Stimulated activated CD4-positive, alpha-beta T cell treated with anti-CD3 and anti-CD28 coated beads, Interleukin-15, amount 100 ng/mL, for 24 hours (primary cell): ENCODE results near the gene RNMT.
A peak's percentile ranks its signal among the peaks of the same experiment; 100 is the strongest.
"Not testable (repeated sequence)": the region's sequence is repeated elsewhere in the genome, so short reads cannot be mapped to it uniquely, and the experiment has no call there.

Experiments used
- DNase-seq: peaks from one replicate; pipeline ENCODE4 v3.0.0-alpha.2; 2020

RNMT gene

DNA sequence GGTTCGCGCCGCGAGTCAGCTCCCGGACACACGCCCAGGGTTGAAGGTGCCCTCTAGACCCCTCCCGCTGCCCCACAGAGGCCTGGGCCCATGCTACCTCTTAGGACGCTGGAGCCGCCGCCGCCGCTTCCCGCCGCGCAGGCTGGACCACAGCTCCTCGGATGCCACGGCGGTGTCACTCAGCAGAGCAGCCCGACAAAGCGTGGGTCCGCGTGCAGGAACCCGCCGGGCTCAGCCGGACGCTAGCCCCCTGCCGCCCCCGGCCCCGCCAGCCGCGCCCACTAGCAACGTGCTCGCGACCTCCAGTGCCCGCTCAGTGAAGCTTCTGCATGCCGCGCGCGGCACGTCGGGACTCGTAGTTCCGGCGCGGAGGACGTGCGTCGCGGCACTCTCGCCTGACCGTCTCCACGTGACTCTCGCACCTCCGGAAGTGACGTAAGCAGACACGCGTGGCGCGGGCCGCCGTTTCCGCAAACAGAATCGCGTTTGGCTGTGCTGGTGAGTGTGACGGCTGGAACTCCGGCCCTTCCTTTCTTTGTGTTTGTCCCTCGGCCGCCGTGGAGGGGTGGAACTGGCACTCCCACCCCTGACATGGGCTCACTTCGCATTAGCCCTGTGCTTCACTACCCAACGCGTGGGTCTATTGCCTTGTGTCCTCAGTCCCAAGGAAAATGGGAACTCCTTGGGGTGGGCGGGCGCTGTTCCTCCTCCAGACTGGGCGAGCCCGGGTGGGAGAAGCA, at the start of gene RNMT, which contains the start of gene FAM210A:
TSS of gene RNMT (plus strand) at position 442 of the 740 bp plus-strand sequence. CDS start 4,845 bp downstream, outside the sequence.
TSS of gene FAM210A (minus strand) at position 327 of the 740 bp plus-strand sequence. CDS start 44,481 bp downstream, outside the sequence.
- DNase-seq, result peak; percentile 96

DNA sequence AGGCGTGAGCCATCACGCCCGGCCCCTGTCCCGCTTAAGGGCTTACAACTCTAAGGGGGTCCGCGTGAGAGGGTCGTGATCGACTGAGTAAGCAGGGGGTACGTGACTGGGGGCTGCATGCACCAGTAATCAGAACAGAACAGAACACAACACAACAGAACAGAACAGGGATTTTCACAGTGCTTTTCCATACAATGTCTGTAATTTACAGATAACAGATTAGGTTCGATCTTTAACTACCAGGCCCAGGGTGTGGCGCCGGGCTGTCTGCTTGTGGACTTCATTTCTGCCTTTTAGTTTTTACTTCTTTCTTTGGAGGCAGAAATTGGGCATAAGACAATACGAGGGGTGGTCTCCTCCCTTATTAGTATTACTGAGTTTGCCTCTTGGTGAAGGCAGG, 49.1 kb upstream of the RNMT start:
- not testable (repeated sequence) for DNase-seq

DNA sequence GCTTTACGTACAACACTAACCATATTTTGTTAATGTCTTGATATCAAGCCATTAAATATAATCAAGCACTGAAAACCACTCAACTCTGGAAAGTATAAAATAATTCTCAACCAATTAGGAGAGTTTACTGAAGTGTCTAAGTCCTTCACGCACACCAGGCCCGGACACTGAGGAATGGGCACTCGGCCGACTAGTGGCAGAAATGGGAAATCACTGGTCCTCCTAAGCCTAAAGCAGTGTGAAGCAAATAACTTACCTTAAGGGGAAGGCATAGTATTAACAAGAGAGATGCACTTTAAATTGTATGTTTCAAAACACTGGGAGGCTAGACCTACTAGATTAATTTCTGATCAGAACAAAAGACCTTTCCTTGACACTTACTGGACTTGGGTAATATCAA, 45.9 kb upstream of the RNMT start:
- DNase-seq, result peak; percentile 16

DNA sequence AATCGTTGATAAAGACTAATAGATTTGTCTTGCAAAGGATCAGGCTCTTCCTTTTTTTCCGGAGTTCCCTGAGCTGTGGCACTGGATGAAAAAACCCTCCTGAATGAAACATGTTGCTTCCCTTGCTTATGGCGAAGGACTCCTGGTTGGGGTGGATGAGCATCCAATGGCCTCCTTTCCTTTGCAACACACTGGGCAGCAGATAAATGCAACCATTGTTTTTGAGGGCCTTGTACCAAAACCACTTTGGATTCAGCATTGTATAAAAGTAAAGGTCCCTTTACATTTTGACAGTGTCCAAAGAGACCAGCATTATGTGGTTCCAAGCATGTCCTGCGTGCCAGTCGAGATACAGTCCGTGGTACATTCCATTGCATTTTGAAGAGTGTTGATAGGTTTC, 44.8 kb upstream of the RNMT start:
- no peak for DNase-seq

DNA sequence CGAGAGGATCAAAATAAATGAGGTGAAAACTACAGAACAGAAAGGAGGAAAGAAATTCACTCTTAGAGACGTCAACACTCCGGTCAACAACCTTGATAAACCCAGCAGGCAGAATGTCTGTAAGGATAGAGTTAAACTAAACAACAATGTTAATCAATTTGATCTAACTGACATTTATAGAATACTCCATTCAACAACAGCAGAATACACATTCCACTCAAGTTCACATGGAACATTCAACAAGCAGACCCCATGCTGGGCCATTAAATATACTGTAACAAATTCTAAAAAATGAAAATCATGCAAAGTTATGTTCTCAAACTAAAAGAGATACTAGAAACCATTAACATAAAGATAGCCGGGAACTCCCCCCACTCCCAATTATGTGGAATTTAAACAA, 41.9 kb upstream of the RNMT start:
- no peak for DNase-seq

DNA sequence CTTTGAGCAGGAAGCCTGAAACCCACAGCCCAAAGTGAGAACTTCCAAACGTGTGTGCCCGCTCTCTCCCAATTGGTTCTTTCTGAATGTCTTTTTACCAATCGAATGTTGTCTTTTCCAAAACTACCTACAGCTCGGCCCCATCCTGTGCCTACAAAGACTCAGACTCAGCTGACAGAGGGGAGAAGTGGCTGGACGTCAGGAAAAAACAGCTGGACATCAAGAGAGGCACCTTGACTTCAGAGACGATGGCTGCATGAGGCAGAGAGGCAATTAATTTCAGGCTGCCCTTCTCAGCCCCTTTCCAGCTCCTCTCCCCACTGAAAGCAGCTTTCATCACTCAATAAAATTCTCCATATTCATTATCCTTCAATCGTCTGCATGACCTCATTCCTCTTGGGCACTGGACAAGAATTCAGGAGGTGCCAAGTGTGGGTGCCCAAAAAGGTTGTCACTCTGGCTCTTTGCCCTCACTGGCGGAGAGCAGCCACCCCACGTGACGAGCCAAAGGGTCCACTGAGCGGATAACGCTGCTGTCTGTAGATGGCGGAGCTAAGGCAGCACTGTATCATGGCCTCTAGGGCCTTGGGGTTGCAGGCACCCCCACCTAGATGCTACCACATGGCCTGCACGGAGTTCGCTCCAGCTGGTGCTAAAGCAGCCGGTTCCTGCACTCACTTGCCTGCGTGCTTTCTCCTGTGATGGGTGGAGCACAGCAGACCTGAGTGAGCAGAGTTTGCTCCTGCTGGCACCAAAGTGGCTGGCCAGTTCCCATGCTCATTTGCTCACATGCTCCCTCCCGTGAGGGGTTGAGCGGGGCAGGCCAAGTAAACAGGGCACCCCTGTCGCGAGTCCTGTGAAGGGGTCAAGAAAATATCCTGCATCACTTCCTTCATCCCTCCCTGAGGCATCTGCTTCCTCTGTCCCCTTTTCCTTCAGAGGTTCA, 38.0 kb upstream of the RNMT start:
- no peak for DNase-seq

DNA sequence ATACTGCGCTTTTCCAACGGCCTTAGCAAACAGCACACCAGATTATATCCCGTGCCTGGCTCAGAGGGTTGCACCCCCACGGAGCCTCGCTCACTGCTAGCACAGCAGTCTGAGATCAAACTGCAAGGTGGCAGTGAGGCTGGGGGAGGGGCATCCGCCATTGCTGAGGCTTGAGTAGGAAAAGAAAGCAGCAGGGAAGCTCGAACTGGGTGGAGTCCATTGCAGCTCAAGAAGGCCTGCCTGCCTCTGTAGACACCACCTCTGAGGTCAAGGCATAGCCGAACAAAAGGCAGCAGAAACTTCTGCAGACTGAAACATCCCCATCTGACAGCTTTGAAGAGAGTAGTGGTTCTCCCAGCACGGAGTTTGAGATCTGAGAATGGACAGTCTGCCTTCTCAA, 36.4 kb upstream of the RNMT start:
- not testable (repeated sequence) for DNase-seq

DNA sequence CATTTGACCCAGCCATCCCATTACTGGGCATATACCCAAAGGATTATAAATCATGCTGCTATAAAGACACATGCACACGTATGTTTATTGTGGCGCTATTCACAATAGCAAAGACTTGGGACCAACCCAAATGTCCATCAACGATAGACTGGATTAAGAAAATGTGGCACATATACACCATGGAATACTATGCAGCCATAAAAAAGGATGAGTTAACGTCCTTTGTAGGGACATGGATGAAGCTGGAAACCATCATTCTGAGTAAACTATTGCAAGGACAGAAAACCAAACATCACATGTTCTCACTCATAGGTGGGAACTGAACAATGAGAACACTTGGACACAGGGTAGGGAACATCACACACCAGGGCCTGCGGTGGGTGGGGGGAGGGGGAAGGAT, 31.1 kb upstream of the RNMT start:
- not testable (repeated sequence) for DNase-seq

DNA sequence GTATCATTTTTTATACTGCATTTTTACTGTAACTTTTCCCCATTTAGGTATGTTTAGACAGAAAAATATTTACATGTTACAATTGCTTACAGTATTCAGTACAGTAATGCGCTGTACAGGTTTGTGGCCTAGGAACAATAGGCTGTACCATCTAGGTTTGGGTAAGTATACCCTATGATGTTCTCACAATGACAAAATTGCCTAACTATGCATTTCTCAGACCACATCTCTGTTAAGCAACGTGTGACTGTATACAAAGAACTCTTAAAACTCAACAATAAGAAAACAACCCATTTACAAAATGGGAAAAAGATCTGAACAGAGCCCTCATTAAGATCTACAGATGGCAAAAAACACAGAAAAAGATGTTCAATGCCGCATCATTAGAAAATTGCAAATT, 29.5 kb upstream of the RNMT start:
- no peak for DNase-seq

DNA sequence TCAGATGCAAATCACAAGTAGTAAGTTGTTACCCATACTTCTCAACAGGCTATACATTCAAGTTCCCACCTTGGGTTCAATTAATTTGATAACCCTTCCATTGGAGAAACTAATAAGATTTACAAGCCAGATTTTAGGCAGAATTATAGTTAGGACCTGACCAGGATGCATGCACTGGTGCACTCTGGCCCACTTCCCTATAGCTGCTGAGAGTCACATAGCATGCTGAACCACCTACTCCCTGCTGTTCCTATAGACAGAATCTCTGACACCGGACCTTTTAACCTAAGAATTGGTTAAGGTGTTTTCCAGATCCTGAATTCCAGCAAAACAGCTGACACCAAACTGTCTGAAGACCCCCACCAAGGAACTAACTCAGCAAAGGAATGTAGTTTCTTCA, 26.3 kb upstream of the RNMT start:
- DNase-seq, result no peak

DNA sequence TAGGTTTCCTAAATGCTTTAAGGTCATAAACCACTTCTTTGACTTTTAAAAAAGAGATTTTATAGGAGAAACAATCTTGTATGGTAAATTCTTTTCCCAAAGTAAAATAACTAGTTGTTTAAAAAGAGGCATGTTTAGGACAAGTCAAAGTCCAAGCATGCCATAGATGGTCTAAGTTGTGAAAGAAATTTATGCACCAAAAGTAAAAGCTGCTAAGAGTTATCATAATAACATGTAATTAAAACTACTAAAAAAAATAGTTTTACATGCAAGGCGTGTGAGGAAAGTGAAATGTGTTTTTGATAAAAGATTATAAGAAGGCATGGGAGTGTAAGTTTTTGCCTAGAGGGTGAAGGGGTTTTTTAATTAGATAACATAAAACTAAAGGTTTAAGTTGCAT, 22.6 kb upstream of the RNMT start:
- DNase-seq, result no peak

DNA sequence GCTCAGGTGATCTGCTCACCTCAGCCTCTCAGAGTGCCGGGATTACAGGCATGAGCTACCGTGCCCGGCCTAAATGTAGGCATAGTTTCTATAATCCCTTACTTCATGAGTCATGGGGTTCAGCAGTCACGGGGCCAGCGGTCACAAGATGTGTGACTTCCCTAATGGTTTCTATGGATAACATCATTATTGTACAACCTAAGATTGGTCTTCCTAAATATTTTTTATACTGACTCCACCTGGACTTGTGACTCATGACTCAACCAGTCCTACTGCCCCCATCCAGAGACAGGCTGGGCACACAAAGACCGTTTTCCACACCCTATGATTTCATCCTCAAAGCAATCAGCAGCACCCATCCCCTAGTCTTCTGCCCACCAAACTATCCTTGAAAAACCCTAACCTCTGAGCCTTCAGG, 16.1 kb upstream of the RNMT start:
- no peak for DNase-seq

DNA sequence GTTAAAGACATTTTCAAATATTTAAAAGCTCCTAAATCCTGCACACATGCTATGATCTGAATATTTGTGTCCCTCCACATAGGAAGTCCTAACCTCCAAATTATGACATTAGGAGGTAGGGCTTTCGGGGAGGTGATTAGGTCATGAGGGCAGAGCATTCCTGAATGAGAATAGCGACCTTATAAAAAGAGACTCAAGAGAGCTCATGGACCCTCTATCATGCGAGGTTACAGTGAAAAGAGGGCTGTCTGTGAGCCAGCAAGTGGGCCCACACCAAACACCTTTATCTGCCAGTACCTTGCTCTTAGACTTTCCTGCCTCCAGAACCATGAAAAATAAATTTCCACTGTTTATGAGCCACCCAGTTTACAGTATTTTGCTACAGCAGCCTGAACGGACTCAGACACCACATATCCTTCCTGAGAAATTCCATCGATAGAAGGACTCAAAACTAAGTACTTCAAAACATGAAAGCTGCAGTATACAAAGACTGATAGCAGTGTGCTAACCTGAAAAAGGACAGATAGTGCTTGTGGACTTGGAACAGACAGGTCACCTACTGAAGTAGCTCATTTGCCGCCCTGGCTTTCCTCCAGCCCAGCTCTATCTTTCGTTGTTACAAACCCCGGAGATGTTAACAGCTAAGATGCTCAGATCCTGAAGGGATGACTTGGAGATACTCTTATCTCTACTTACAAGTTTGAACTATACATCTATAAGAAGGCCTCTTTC, 13.9 kb upstream of the RNMT start:
- no peak for DNase-seq

DNA sequence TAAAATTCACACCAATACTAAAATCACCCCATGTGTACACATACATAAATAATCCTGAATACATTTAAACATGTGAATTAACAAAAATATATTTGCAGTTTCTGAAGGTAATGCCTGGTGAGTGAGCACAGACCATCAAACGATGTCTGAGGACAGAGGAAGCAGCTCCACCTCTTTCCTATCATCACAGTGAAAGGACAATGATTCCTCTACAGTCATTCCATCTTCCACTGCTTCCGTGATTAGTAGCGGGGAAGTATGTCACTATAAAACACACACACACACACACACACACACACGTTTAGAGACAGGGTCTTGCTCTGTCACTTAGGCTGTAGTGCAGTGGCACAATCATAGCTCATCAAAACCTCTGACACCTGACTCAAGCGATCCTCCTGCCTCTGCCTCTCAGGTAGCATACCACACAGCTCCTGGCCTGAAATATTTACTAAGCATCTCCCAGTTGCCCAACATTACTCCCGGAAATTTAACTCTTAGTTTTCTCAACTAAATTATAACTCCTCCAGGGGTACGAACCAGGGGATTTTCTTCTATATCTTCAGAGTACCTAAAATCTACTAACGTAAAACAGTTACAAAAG, 12.9 kb upstream of the RNMT start:
- DNase-seq, result no peak

DNA sequence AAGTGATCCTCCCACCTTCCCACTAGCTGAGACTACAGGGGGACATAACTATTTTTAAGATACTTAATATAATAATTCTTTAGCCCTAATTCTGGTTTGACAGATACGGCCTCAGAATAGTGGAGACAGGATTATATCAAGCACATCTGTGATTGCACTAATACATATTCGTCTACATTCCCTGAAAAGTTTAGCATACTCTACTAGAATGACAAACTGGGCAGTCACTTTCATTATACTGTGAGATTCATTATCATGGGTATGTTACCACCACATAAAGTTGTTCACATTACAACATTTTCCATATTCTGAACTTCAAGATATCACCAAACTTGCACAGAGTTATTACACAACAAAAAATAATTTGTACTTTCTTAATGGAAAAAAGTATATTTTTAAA, 11.1 kb upstream of the RNMT start:
- no peak for DNase-seq

DNA sequence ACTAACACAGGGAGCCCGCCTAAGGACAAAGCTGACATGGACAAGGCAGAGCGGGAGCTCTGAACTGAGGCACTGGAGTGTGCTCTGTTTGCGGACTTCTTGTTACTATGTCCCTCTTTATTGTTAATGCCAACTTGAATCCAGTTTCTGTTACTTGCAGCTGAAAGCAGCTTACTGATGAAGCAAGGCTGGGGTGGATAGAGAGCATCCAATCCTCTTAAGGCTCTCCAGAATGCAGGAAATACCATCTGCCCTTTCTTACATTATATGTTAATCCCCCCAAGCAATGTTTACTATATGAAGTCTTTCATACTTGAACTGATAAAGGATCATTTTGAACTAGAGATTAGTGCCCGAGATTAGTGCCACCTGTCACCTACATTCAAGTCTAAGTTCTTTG, 9.6 kb upstream of the RNMT start:
- DNase-seq, result no peak

DNA sequence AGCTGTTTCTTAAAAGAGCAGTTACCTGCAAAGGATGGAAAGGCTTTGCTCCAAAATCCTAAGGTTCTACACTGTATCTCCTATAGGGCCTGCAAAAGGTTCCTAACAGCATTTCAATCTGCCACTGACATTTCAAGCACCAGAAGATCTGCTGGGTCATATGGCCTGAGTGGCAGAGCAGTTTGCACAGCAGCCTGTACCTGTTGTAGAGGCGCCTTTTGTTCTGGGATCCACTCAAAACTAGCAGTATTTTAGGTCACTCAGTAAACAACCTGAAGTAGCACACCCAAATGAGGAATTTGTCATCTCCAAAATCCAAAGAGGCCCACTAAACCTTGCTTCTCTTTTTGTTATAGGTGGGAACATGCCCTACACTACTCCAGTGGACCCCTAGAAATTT, 6.3 kb upstream of the RNMT start:
- no peak for DNase-seq

DNA sequence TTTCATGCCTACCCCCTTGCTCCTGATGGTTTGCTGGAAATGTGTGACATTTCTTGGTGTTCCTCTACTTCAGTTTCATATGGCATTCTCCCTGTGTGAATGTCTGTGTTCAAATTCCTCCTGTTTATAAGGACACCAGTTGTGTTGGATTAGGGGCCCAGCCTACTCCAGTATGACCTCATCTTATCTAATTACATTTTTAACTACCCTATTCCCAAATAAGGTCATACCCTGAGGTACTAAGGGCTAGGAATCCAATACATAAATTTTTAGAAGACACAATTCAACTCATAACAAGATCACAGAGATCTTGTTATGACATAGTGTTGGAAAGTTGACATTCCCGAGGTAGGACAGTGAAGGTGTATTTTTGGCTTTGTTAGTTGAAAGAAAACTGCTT, 5.6 kb upstream of the RNMT start:
- no peak for DNase-seq

DNA sequence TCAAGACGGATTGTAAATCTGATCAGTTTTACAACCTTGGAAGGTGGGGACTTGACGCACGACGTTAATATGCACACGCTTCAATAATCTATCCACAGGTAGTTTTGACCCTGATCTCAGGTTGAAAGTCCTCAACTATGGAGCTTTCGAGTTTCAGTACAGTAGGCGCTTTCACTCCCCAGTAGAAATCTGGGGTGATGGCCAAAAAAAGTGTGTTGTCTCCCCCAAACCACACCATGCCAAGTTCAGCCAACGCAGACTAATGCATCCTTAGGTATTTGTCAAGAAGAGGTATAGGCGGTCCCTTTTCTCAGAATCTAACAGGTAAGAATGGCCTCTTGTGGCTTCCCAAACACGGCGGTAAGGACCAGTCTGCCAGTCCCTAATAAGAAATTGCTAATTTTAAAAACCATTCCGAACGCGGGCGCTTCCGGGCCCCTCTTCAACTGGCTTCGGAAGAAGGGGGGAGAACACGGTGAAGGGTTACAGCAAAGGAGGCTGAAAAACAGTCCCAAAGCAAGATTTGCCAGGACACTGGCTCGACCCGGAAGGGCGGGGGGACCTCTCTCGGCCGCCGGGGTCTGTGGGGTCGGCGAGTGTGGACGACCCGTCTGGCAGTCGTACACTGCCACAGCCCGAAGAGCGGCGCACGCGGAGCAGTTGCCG, 774 bp upstream of the RNMT start:
- DNase-seq, result no peak

DNA sequence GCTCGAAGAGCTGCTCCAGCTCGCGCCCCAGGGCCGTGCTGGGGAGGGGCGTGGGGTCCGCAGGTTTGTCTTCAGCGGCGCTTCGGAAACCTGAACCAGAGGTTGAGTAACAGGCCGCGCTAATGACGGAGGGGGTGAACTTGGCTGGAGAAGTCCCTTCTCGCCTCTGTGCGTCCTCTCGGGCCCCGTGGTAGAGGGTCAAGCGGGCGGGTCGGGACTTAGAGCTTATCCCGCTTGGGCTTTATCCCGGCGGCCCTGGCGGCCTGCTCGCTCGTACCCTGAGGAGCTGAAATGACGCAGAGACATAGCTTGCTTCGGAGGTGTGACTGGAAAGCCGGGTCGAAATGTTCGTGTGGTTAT, 479 bp downstream of the RNMT start:
- DNase-seq, result peak; percentile 41

DNA sequence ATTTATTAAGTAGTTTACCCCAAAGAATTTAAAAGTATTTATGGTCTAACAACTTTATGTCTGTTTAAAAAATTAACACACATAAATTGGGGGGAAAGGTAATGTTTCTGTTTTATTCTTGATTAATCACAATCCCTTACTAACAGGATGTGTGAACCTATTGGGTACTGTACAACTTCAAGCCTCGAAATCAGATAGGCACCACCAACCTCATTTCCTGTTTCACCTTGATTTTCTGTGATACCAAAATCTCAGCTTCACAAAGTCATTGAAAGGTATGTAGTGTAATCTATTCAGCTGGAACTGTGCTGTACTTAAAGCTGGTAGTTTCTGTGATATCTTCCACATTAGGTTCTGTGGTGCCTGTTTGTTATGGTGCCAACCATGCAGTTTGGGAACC, 4.0 kb downstream of the RNMT start:
- DNase-seq, result no peak

DNA sequence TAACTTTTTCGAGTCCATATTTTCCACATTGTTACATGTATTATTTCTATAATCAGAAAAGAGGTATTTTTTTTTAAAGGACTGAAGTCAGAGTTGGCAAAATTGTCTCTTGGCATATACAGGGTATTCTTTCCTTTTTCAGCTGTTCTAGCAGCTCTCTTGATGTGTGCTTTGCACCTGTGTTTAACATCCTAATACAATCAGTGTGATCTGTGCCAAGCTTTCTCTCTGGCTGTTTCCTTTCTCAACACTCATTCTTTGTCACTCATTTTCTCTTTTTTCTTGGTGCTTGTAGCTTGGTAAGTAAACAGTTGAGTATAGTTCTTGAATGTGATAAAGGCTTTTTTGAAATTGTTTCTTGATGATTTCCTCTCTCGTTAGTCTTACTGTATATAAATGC, 9.2 kb downstream of the RNMT start:
- DNase-seq, result no peak
